GM12878 (cell line): ENCODE results near the gene AIMP2. TPM values are rescaled to one million over a fixed set of nuclear protein-coding genes. Genes with fewer than 3 reads are reported as not detected.

Experiments used
- ATAC-seq: fragments of 200-7000 bp; cut with Tn5 transposase; 3 replicates; pipeline ENCODE4 v1.9.1; 2020; ENCODE audit warnings: mild to moderate bottlenecking, moderate library complexity
- BruUV-seq: library from RNA; stranded (reverse); fragments of 400-500 nt; replicated peaks from 2 replicates; lab custom pipeline; 2021; lab: Mats Ljungman, UMichigan
- CTCF ChIA-PET: fragments of 300-600 bp; sonication (Branson Sonifier 250); formaldehyde crosslinking; extraction: SDS; loops from one replicate; lab custom pipeline; 2021; ENCODE audit warnings: inconsistent platforms; lab: Yijun Ruan, JAX
- POLR2A ChIA-PET: fragments of 350-600 bp; formaldehyde crosslinking; extraction: SDS; loops from one replicate; lab custom pipeline; 2021; ENCODE audit warnings: inconsistent platforms; lab: Charles Lee
- RAD21 ChIA-PET: fragments of 300-600 bp; sonication (Branson Sonifier 250); formaldehyde crosslinking; loops from one replicate; lab custom pipeline; 2023; ENCODE audit warnings: antibody characterized with exemption; ENCODE audit not compliant: unreplicated experiment; lab: Charles Lee
- SMC1A ChIA-PET: fragments of 300-600 bp; sonication (Branson Sonifier 250); formaldehyde crosslinking; loops from one replicate; lab custom pipeline; 2023; ENCODE audit not compliant: unreplicated experiment, uncharacterized antibody; lab: Charles Lee
- DNase-seq: peaks from one replicate; pipeline ENCODE4 v3.0.0-alpha.2; 2011; ENCODE audit warnings: low read depth, low spot score
- FAIRE-seq: peaks from 3 replicates; lab custom pipeline; 2011; peaks lifted over from hg19 to GRCh38; lab: Jason Lieb, UNC
- H2AFZ ChIP-seq: 2 replicates; pipeline ENCODE4 v1.6.0; 2011; ENCODE audit warnings: low read depth, low read length, control low read depth; ENCODE audit not compliant: control insufficient read depth
- H3K27ac ChIP-seq: 2 replicates; pipeline ENCODE4 v1.5.1; 2011; ENCODE audit warnings: control low read depth; ENCODE audit not compliant: control insufficient read depth, insufficient read depth
- H3K27me3 ChIP-seq, 2 experiments: replicated peaks in 1 of 2; 2 replicates each; pipeline versions ENCODE4 v1.6.0 to v1.6.1; 2011; ENCODE audit warnings: low read length in 1 of 2; ENCODE audit not compliant: control insufficient read depth in 2 of 2, insufficient read depth in 2 of 2
- H3K36me3 ChIP-seq, 2 experiments: 2 replicates each; pipeline ENCODE4 v1.5.1; 2011; ENCODE audit warnings: low read length in 1 of 2; ENCODE audit not compliant: control insufficient read depth in 2 of 2, insufficient read depth in 2 of 2
- H3K4me1 ChIP-seq: 2 replicates; pipeline ENCODE4 v1.6.1; 2011; ENCODE audit warnings: mild to moderate bottlenecking, low read length, moderate library complexity, mixed read lengths; ENCODE audit not compliant: control insufficient read depth, insufficient read depth
- H3K4me2 ChIP-seq: 2 replicates; pipeline ENCODE4 v1.6.0; 2011; ENCODE audit warnings: control low read depth; ENCODE audit not compliant: control insufficient read depth, insufficient read depth
- H3K4me3 ChIP-seq: fragments of 200-600 bp; sonication (generic); 2 replicates; pipeline ENCODE4 v1.5.1; 2016
- H3K79me2 ChIP-seq: 2 replicates; pipeline ENCODE4 v1.6.0; 2011; ENCODE audit warnings: low read length; ENCODE audit not compliant: control insufficient read depth, insufficient read depth
- H3K9ac ChIP-seq: 2 replicates; pipeline ENCODE4 v1.8.0; 2011; ENCODE audit warnings: low read length, control low read depth, mixed read lengths; ENCODE audit not compliant: control insufficient read depth, insufficient read depth
- H3K9me3 ChIP-seq: replicated peaks from 3 replicates; pipeline ENCODE4 v1.5.1; 2011; ENCODE audit warnings: mild to moderate bottlenecking, low read length; ENCODE audit not compliant: control insufficient read depth, insufficient read depth
- H4K20me1 ChIP-seq: 2 replicates; pipeline ENCODE4 v1.6.0; 2011; ENCODE audit not compliant: control insufficient read depth, insufficient read depth
- BHLHE40 ChIP-seq, 2 experiments: fragments of 450-650 bp in 1 of 2; IDR thresholded peaks; 2 replicates each; pipeline ENCODE4 v1.6.1; 2011 to 2017; ENCODE audit warnings: low read depth in 2 of 2, borderline replicate concordance in 1 of 2, improper control_type of control experiment in 1 of 2, low read length in 1 of 2, mild to moderate bottlenecking in 1 of 2
- CBFB ChIP-seq: IDR thresholded peaks from 2 replicates; pipeline ENCODE4 v1.6.1; 2016; ENCODE audit warnings: antibody characterized with exemption, low read depth
- CTCF ChIP-seq, 3 experiments: IDR thresholded peaks in 2 of 3; conservative IDR thresholded peaks in 1 of 3; 2 replicates each; pipeline ENCODE4 v1.5.1; 2011; ENCODE audit warnings: low read depth in 3 of 3, low read length in 3 of 3, mild to moderate bottlenecking in 3 of 3, control low read depth in 2 of 3, moderate library complexity in 2 of 3, inconsistent platforms in 1 of 3, mixed read lengths in 1 of 3; ENCODE audit not compliant: control insufficient read depth in 2 of 3, insufficient read depth in 1 of 3; ENCODE audit errors: extremely low read depth in 1 of 3
- E2F8 ChIP-seq: fragments of 450-650 bp; IDR thresholded peaks from 2 replicates; pipeline ENCODE4 v1.6.1; 2018; ENCODE audit warnings: mild to moderate bottlenecking, low read depth, moderate library complexity; ENCODE audit not compliant: partially characterized antibody
- EGR1 ChIP-seq, 2 experiments: IDR thresholded peaks; 1 replicate in 1 of 2; 2 replicates in 1 of 2; pipeline ENCODE4 v1.6.1; 2011 to 2012; ENCODE audit warnings: low read depth in 2 of 2, low read length in 2 of 2, borderline replicate concordance in 1 of 2, mild to moderate bottlenecking in 1 of 2, moderate library complexity in 1 of 2
- ESRRA ChIP-seq: IDR thresholded peaks from 2 replicates; pipeline ENCODE4 v1.6.1; 2012; ENCODE audit warnings: mild to moderate bottlenecking, low read length, improper control_type of control experiment
- GATAD2B ChIP-seq: fragments of 450-650 bp; conservative IDR thresholded peaks from 2 replicates; pipeline ENCODE4 v1.6.1; 2017; ENCODE audit warnings: low read depth, mild to moderate bottlenecking, moderate library complexity
- IRF4 ChIP-seq: IDR thresholded peaks from 2 replicates; pipeline ENCODE4 v1.6.1; 2011; ENCODE audit warnings: low read depth, low read length
- KDM1A ChIP-seq: fragments of 200-600 bp; sonication (generic); IDR thresholded peaks from 2 replicates; pipeline ENCODE4 v1.6.1; 2016; ENCODE audit warnings: borderline replicate concordance
- NBN ChIP-seq: fragments of 450-650 bp; IDR thresholded peaks from 2 replicates; pipeline ENCODE4 v1.6.1; 2016
- NFYA ChIP-seq: IDR thresholded peaks from 2 replicates; pipeline ENCODE4 v1.6.1; 2011; ENCODE audit warnings: low read depth, mild to moderate bottlenecking, low read length, improper control_type of control experiment, borderline replicate concordance
- PBX3 ChIP-seq: IDR thresholded peaks from 2 replicates; pipeline ENCODE4 v1.6.1; 2011; ENCODE audit warnings: mild to moderate bottlenecking, low read depth, low read length, moderate library complexity; ENCODE audit not compliant: insufficient replicate concordance
- RFX5 ChIP-seq: IDR thresholded peaks from 2 replicates; pipeline ENCODE4 v1.6.1; 2011; ENCODE audit warnings: low read depth, low read length, improper control_type of control experiment
- TCF7 ChIP-seq: IDR thresholded peaks from 2 replicates; pipeline ENCODE4 v1.6.1; 2014; ENCODE audit warnings: antibody characterized with exemption, borderline replicate concordance
- ZNF274 ChIP-seq: IDR thresholded peaks from one replicate; pipeline ENCODE4 v1.8.0; 2011; ENCODE audit not compliant: insufficient read length, insufficient read depth
- WGBS: methylation state at CpG from one replicate; pipeline ENCODE4 v1.1.6; 2016; ENCODE audit warnings: low lambda C conversion rate; ENCODE audit not compliant: insufficient replicate concordance, insufficient coverage; ENCODE audit errors: missing lambda C conversion rate; 5-methylcytosine and 5-hydroxymethylcytosine counted together
- in situ Hi-C: fragments of 300-500 bp; cut with MboI; formaldehyde crosslinking; loops from 9 replicates; pipeline ENCODE4 v1.14.3; 2018; ENCODE audit warnings: mixed read lengths
- intact Hi-C: fragments of 100-400 bp; cut with micrococcal nuclease; formaldehyde crosslinking; loops from one replicate; pipeline ENCODE4 v1.14.2; 2022; ENCODE audit not compliant: unreplicated experiment
- polyA plus RNA-seq, 11 experiments: library from polyadenylated mRNA; depleted of rRNA in 4 of 11; unstranded in 6 of 11; stranded (reverse) in 5 of 11; fragments of >200 nt; fragmentation: Nextera tagmentation in 4 of 11; fragmentation: Illumina TruSeq in 1 of 11; extraction: Ambion mirVana in 4 of 11; extraction: Trizol in 1 of 11; gene quantifications; 1 replicate in 1 of 11; 2 replicates in 10 of 11; pipeline versions ENCODE4 v1.2.1 to v1.2.3, GENCODE V29; 2011 to 2016; ENCODE audit warnings: inconsistent platforms in 2 of 11, missing spikeins in 2 of 11, low read depth in 1 of 11
- total RNA-seq, 4 experiments: library from RNA; depleted of rRNA in 3 of 4; stranded (reverse); fragments of >200 nt in 3 of 4; fragmentation: Illumina TruSeq in 1 of 4; extraction: Trizol in 1 of 4; gene quantifications; 2 replicates each; pipeline versions ENCODE4 v1.2.1 to v1.2.3, GENCODE V29; 2013 to 2021

The AIMP2 gene
- total and polyA plus RNA-seq, 10 of the 15 experiments (the other 5 are each of a cell fraction or from before 2014, with no cell fraction given), result 46.7 to 130 (median 70.5) TPM

DNA sequence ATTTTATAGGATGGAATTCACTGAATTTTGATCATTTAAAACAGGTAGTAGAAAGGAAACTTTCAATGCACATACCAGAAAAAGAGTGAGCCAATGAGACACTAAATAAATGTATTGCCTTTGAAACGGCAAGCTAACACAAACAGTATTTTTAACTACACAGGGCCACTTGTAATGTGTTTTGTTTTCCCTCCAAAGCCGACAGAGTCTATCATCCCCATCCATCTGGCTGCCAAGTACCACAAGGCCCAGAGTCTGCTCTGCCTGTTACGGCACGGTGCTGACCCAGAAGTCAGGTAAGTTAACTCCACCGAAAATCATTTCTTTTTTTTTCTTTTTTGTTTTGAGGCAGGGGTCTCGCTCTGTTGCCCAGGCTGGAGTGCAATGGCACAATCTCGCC lies 23.6 kb downstream of the AIMP2 start (continued):
- TF ChIP-seq NFYA, result no peak
- no peak for TF ChIP-seq RFX5

GRCh38 chr7:6035165-6035564 lies 26.1 kb downstream of the AIMP2 start:
- H3K27ac ChIP-seq, result no peak overlapping the region
- H3K27me3 ChIP-seq, result no peaks in the 10 kb centered on the region
- no peaks in the 10 kb centered on the region for H4K20me1 ChIP-seq
- FAIRE-seq (no peak), DNase-seq (no peak), ATAC-seq (no peak)
- RAD21 ChIA-PET, result no interaction called here
- H3K36me3 ChIP-seq, result peaks cover 5 to 16% of the 10 kb centered on the region in 2 experiments
- H3K9me3 ChIP-seq, result no peaks in the 10 kb centered on the region
- no peak overlapping the region for H3K9ac ChIP-seq
- CTCF ChIA-PET, result no interaction called here
- intact Hi-C loops, result no loop called here
- H3K4me3 ChIP-seq, result no peak overlapping the region
- BruUV-seq, result no TSS peak
- POLR2A ChIA-PET, result interaction anchor here (1.3 kb wide), 1 partner anchor 10 kb away, joined by 3 read pairs; no protein-coding TSS in a partner anchor
- over 99% methylated on average over 10 of the region's 10 CpGs for WGBS
- SMC1A ChIA-PET, result no interaction called here
- in situ Hi-C loops, result no loop called here
- no peak overlapping the region for H2AFZ ChIP-seq
- no peaks in the 10 kb centered on the region for H3K79me2 ChIP-seq
- no peaks in the 10 kb centered on the region for H3K4me1 ChIP-seq
- no peak overlapping the region for H3K4me2 ChIP-seq
- TF ChIP-seq PBX3 (no peak), KDM1A (no peak), IRF4 (no peak), CBFB (no peak), E2F8 (no peak), CTCF (IDR thresholded peaks at IDR 0.05 in 2 of 3, conservative IDR thresholded peaks at IDR 0.05 in 1 of 3; ENCODE audit: control insufficient read depth in 2 of 3, extremely low read depth in 1 of 3, insufficient read depth in 1 of 3, low read depth in 3 of 3, low read length in 3 of 3) (no peak), NBN (no peak), GATAD2B (no peak), ESRRA (no peak), EGR1 (IDR thresholded peaks at IDR 0.05; ENCODE audit: borderline replicate concordance in 1 of 2, low read depth in 2 of 2, low read length in 2 of 2) (no peak), TCF7 (no peak), ZNF274 (no peak), BHLHE40 (IDR thresholded peaks at IDR 0.05; ENCODE audit: borderline replicate concordance in 1 of 2, low read depth in 2 of 2, low read length in 1 of 2) (no peak)
